ENCODE results near the gene PTTG1. TPM values are rescaled to one million over a fixed set of nuclear protein-coding genes. Genes with fewer than 3 reads are reported as not detected.

Gene PTTG1
- total RNA-seq (7.5 and 8.1 TPM in 2 replicates), polyA plus RNA-seq (14.1 and 15.4 TPM in 2 replicates), polyA minus RNA-seq (5.6 and 8.1 TPM in 2 replicates)
- 14.3 TPM for total RNA-seq (2013)

DNA sequence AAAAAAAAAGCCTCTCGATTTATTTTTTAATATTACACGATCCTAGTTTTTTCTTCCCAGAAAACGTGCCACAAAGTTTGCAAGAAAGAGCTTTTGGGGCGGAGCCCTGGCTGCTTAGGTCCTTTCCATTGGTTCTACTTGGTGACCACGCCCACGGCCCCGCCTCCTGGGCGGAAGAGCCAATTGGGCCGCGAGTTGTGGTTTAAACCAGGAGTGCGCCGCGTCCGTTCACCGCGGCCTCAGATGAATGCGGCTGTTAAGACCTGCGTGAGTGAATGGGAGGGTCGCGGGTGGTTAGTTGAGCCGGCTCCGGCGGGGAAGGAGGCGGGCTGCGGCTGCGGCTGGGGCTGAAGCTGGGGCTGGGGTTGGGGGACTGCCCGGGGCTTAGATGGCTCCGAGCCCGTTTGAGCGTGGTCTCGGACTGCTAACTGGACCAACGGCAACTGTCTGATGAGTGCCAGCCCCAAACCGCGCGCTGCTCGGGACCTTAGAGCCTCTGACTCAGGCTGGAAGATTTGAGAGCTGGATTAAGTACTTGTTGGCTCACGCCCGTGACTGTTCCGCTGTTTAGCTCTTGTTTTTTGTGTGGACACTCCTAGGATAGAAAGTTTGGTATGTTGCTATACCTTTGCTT is at the start of gene PTTG1:
PTTG1 (plus strand) TSS at position 231 of the 634 bp plus-strand sequence. CDS start 458 bp downstream, outside the sequence.
- TF ChIP-seq, protein P1, sequence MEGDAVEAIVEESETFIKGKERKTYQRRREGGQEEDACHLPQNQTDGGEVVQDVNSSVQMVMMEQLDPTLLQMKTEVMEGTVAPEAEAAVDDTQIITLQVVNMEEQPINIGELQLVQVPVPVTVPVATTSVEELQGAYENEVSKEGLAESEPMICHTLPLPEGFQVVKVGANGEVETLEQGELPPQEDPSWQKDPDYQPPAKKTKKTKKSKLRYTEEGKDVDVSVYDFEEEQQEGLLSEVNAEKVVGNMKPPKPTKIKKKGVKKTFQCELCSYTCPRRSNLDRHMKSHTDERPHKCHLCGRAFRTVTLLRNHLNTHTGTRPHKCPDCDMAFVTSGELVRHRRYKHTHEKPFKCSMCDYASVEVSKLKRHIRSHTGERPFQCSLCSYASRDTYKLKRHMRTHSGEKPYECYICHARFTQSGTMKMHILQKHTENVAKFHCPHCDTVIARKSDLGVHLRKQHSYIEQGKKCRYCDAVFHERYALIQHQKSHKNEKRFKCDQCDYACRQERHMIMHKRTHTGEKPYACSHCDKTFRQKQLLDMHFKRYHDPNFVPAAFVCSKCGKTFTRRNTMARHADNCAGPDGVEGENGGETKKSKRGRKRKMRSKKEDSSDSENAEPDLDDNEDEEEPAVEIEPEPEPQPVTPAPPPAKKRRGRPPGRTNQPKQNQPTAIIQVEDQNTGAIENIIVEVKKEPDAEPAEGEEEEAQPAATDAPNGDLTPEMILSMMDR (IDR thresholded peaks at IDR 0.05), result no peak
- no peak for TF ChIP-seq EZH2 (IDR thresholded peaks at IDR 0.05; ENCODE audit: borderline replicate concordance, insufficient read depth, low read depth, low read length, poor library complexity, severe bottlenecking)
- Histone ChIP-seq H3K27me3 (replicated peaks in 1 of 4; ENCODE audit: control extremely low read depth in 1 of 4, control insufficient read depth in 3 of 4, insufficient read depth in 4 of 4, low read length in 3 of 4) (no peaks in the 10 kb centered on the region), H3K9ac (ENCODE audit: low read length) (peak within 1 kb of the TSS; percentile 84), H3K79me2 (ENCODE audit: control insufficient read depth, insufficient read depth, low read length) (peaks cover 28% of the 10 kb centered on the region), H4K20me1 (ENCODE audit: control insufficient read depth, insufficient read depth, low read length, poor library complexity, severe bottlenecking) (no peaks in the 10 kb centered on the region), H3K4me3 (ENCODE audit: control extremely low read depth in 1 of 5, extremely low read depth in 1 of 5, insufficient read depth in 1 of 5, low read depth in 2 of 5, low read length in 4 of 5) (peak within 1 kb of the TSS; percentile 59 to 87 (median 69)), H3K4me1 (ENCODE audit: control insufficient read depth in 2 of 2, insufficient read depth in 2 of 2, low read length in 2 of 2) (peaks cover 38 to 51% of the 10 kb centered on the region in 2 donors), H2AFZ (ENCODE audit: insufficient read depth, low read depth, low read length, poor library complexity, severe bottlenecking) (peak within 1 kb of the TSS; percentile 97), H3K36me3 (replicated peaks in 1 of 2; ENCODE audit: control extremely low read depth in 1 of 2, control insufficient read depth in 1 of 2, extremely low read depth in 1 of 2, insufficient read depth in 2 of 2, low read length in 1 of 2) (peaks cover 0 to 2% of the 10 kb centered on the region in 2 experiments), H3K4me2 (replicated peaks; ENCODE audit: low read depth, low read length, poor library complexity, severe bottlenecking) (peak within 1 kb of the TSS; percentile 90), H3K9me3 (ENCODE audit: control extremely low read depth in 1 of 3, control insufficient read depth in 2 of 3, insufficient read depth in 1 of 3, low read length in 2 of 3) (no peaks in the 10 kb centered on the region), H3K27ac (ENCODE audit: low read length in 2 of 2) (peak within 1 kb of the TSS; percentile 60 to 71)
- Mint-ChIP-seq H3K27me3 (no peaks in the 10 kb centered on the region), H3K9me3 (ENCODE audit: insufficient read depth) (no peaks in the 10 kb centered on the region), H3K4me3 (peak within 1 kb of the TSS; percentile 93), H3K27ac (peak within 1 kb of the TSS; percentile 88), H3K4me1 (peaks cover 69% of the 10 kb centered on the region)
- ChIA-PET CTCF (interaction anchor here (0.5 to 5.2 kb wide), 3 partner anchors 17 to 1819 kb away, joined by 3 to 79 read pairs (median 4); no protein-coding TSS in a partner anchor), POLR2A (interaction anchor here (0.6 to 1.4 kb wide), 2 partner anchors 17 to 46 kb away, joined by 3 to 7 read pairs; no protein-coding TSS in a partner anchor)
- intact Hi-C loops (cut with micrococcal nuclease), result loop anchor here (1.0 kb wide), 1 partner anchor 13 kb away; no protein-coding TSS in a partner anchor
- peak; percentile 72 for ATAC-seq (ENCODE audit: low read depth)
- WGBS (ENCODE audit: insufficient coverage), result under 1% methylated on average over 36 of the region's 39 CpGs
- peak; percentile 94 for DNase-seq

- no peak overlapping the region for H3K4me2 ChIP-seq (replicated peaks; ENCODE audit: low read depth, low read length, poor library complexity, severe bottlenecking)
- H3K79me2 ChIP-seq (ENCODE audit: control insufficient read depth, insufficient read depth, low read length), result no peaks in the 10 kb centered on the region
- Mint-ChIP-seq H3K27me3 (peaks cover 54% of the 10 kb centered on the region), H3K27ac (no peak overlapping the region), H3K4me3 (no peak overlapping the region), H3K4me1 (peaks cover 6% of the 10 kb centered on the region), H3K9me3 (ENCODE audit: insufficient read depth) (no peaks in the 10 kb centered on the region)
- DNase-seq (no peak), ATAC-seq (ENCODE audit: low read depth) (no peak)
- no peaks in the 10 kb centered on the region for H3K36me3 ChIP-seq (replicated peaks in 1 of 2; ENCODE audit: control extremely low read depth in 1 of 2, control insufficient read depth in 1 of 2, extremely low read depth in 1 of 2, insufficient read depth in 2 of 2, low read length in 1 of 2)
- no peak overlapping the region for H3K9ac ChIP-seq (ENCODE audit: low read length)
- no peak overlapping the region for H3K4me3 ChIP-seq (ENCODE audit: control extremely low read depth in 1 of 5, extremely low read depth in 1 of 5, insufficient read depth in 1 of 5, low read depth in 2 of 5, low read length in 4 of 5)
- H3K27ac ChIP-seq (ENCODE audit: low read length in 2 of 2), result no peak overlapping the region
- ChIA-PET CTCF (no interaction called here), POLR2A (no interaction called here)
- peaks cover 3 to 6% of the 10 kb centered on the region in 2 donors for H3K4me1 ChIP-seq (ENCODE audit: control insufficient read depth in 2 of 2, insufficient read depth in 2 of 2, low read length in 2 of 2)
- H3K9me3 ChIP-seq (ENCODE audit: control extremely low read depth in 1 of 3, control insufficient read depth in 2 of 3, insufficient read depth in 1 of 3, low read length in 2 of 3), result no peaks in the 10 kb centered on the region
- no peak overlapping the region for H2AFZ ChIP-seq (ENCODE audit: insufficient read depth, low read depth, low read length, poor library complexity, severe bottlenecking)
- intact Hi-C loops (cut with micrococcal nuclease), result no loop called here
- H3K27me3 ChIP-seq (replicated peaks in 1 of 4; ENCODE audit: control extremely low read depth in 1 of 4, control insufficient read depth in 3 of 4, insufficient read depth in 4 of 4, low read length in 3 of 4), result peaks cover 0 to 23% (median 12%) of the 10 kb centered on the region in 4 experiments
- H4K20me1 ChIP-seq (ENCODE audit: control insufficient read depth, insufficient read depth, low read length, poor library complexity, severe bottlenecking), result no peaks in the 10 kb centered on the region
- TF ChIP-seq, protein P1 (IDR thresholded peaks at IDR 0.05), result no peak
- TF ChIP-seq EZH2 (IDR thresholded peaks at IDR 0.05; ENCODE audit: borderline replicate concordance, insufficient read depth, low read depth, low read length, poor library complexity, severe bottlenecking), result no peak
Measured at GRCh38 chr5:160375166-160375565, 46.5 kb upstream of the PTTG1 start.

Measured in B cell (primary cell).